Ramos (cell line): ENCODE data around the gene DNAH2.

ENCODE experiments used
- in situ Hi-C: fragments of 300-500 bp; cut with MboI; formaldehyde crosslinking; loops from one replicate; pipeline ENCODE4 v1.14.3; 2022; ENCODE audit warnings: low sequenced_read_pairs; ENCODE audit not compliant: unreplicated experiment

DNAH2 gene

GRCh38 chr17:7703584-7704479 is 13.7 kb upstream of the DNAH2 start:
- in situ Hi-C loops, result no loop called here

GRCh38 chr17:7704601-7705268 is 12.8 kb upstream of the DNAH2 start, which contains the start of gene EFNB3:
Gene EFNB3 (plus strand): TSS chr17:7705202. CDS start chr17:7705599, 397 bp downstream.
- in situ Hi-C loops, result no loop called here

DNA sequence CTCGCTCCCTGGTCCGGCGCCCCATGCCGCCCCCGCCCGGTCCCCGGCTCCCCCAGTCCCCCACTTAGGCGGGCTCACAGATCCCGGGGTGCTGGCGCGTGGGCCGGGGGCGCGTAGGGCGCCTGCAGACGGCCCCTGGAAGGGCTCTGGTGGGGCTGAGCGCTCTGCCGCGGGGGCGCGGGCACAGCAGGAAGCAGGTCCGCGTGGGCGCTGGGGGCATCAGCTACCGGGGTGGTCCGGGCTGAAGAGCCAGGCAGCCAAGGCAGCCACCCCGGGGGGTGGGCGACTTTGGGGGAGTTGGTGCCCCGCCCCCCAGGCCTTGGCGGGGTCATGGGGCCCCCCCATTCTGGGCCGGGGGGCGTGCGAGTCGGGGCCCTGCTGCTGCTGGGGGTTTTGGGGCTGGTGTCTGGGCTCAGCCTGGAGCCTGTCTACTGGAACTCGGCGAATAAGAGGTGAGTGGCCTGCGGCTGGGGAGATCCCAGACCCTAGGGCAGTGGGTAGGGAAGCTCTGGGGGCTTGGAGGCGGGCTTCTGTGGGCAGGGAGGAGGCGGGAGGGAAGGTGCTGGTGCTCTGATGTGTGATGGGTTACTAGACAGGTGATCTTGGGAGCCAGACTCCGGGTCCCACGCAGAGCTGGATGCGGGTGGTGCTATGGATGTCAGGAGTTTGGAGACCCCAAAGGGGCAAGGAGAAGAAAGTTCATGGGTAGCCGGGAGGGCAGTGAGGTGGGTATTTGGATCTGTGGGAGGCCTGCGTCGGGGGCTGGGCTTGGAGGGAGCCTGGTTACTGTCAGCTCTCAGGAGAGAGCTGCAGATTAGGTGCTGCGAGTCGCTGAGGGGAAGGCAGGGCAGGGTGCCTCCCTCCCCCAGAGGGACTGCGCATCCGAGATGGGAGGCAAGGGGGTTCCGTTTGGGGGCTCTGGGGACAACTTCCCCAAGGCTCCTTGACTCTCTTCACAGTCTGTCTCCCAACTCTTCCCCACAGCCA is 12.0 kb upstream of the DNAH2 start:
- in situ Hi-C loops, result no loop called here

GRCh38 chr17:7706631-7707354 is 10.8 kb upstream of the DNAH2 start:
- in situ Hi-C loops, result no loop called here

DNA sequence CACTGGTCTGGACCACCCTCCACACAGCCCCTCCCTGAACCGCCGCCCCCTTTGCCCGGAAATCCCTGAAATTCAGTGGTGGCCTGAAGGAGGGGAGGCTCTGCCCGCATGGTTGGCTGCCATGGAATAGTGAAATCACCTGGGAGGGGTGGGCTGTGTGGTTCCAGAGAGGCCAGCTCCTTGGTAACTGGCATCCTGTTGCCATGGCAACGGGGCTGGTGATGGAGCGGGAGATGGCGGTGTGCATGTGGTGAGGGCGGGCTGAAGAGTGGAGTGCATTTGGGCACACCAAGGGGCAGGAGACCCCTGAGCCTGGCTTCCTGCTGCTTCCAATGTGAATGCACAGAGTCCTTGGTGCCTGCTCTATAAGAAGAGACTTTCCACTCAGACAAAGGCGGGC is 10.1 kb upstream of the DNAH2 start:
- in situ Hi-C loops, result no loop called here

DNA sequence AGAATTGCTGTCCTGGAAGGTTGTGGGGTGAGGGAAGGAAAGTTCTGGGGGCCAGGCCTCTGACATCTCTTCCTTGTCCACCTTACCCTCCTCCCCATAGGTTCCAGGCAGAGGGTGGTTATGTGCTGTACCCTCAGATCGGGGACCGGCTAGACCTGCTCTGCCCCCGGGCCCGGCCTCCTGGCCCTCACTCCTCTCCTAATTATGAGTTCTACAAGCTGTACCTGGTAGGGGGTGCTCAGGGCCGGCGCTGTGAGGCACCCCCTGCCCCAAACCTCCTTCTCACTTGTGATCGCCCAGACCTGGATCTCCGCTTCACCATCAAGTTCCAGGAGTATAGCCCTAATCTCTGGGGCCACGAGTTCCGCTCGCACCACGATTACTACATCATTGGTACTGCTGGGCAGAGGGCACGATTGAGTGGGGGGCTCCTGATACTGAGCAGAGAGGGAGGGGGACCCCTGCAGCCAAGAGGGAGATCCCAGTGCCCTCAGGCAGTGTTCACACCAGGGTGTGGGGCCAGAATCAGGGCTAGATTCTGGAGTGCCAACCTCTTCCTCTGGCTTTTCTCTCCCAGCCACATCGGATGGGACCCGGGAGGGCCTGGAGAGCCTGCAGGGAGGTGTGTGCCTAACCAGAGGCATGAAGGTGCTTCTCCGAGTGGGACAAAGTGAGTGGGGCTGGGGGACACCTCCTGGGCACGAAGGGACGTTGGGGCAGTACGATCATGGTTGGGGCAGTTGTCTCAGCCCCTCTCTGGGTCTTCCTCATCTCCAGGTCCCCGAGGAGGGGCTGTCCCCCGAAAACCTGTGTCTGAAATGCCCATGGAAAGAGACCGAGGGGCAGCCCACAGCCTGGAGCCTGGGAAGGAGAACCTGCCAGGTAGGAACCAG is 9.4 kb upstream of the DNAH2 start:
- in situ Hi-C loops, result no loop called here

GRCh38 chr17:7709031-7709430 is 8.5 kb upstream of the DNAH2 start:
- in situ Hi-C loops, result no loop called here

GRCh38 chr17:7710301-7710700 is 7.2 kb upstream of the DNAH2 start:
- in situ Hi-C loops, result no loop called here

DNA sequence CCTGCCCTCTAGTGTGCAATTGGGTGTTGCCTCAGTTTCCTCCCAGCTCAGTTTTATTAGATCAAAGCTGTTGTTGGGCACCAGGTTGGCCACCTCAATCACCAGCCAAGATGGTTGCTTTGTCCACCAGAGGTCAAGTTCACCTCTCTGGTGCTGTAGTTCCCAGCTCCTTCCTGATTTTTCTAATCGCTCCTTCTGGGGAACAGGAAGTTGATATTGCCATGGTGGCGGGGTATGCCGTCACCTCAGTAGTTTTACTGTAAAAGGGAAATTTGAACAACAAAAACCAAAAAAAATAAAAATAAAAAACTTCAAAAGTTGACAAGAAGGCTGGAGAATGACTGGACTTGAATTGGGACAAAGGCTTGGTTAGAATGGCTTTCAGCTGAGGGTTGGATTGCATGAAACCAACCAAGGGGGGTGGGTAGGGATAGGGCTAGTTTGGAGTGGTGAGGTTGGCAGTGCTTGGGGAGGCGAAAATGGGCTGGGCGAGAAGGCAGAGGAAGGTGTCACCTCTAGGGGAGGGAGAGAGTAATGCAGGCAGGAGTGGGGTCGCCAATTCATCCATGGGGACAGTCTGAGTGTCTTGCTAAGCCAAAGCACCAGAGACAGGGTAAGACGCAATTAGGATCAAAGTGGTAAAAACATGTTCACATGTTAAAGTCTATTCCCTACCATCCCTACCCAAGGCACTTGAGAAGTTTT is 6.3 kb upstream of the DNAH2 start:
- in situ Hi-C loops, result no loop called here

- in situ Hi-C loops, result no loop called here
These were observed 5.3 kb upstream of the DNAH2 start for GRCh38 chr17:7712111-7712771.

DNA sequence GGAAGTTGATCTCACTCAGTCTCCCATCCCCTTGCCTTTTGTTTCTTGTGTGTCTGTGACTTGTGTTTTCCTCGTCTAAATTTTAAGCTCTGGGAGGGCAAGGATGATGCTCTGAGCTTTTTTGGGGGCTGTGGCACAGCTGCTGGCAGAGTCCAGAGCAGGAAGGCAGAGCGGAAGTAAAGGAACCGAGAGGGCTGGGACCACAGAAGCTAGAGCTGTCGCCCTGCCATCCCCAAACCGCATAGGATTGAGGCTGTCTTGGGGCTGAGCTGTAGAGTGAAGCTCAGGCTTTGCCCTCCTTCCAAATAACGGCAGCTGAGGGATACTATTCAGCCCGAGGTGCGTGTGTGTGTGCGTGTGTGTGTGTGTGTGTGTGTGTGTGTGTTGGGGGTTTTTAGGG is 3.8 kb upstream of the DNAH2 start:
- in situ Hi-C loops, result no loop called here

- in situ Hi-C loops, result no loop called here
These were observed 2.6 kb upstream of the DNAH2 start for GRCh38 chr17:7714721-7715594.

DNA sequence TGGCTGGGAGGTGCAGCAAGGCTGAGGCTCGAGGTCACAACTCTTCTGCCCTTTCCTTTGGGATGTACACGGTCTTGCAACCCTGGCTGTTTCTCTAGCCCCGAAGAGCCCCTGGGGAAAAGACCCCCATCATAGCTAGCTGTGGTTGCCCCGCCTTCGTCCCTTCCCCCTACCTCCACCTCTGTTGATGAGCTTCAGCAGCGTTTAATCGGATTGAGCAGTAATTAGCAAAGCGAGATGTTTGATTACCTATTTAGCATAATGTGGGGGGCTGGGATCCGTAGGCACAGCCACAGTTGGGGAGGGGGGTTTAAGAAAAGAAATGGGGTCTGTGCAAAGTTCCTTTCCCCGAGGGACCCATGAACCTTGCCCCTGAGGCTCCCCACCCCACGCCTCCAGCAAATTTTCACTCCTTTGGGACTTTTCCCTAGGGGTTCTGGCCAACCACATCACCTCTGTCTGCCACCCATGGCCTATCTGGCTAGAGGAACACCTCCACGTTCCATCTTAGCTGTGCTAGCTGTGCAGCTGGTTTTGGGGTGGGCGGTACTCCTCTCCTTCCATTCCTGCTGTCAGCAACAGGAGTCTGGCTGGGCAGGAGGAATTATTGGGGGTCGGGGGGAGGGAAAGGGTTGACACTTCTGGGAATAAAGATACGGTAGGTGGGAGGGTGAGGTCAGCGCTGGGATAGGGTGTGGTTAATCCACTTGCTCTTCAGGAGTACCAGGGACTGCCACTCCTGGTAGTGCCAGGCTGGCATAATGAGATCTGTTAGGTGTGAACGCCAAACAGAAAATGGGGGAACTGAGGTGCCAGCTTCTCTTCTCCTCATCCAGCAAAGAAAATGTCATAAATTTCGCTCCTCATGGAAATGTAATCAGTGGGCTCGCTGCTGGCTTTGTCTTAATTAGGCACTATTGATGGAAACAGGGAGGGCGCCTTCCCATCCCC is 1.3 kb upstream of the DNAH2 start:
- in situ Hi-C loops, result no loop called here

GRCh38 chr17:7717756-7718350 is 309 bp downstream of the DNAH2 start:
- in situ Hi-C loops, result no loop called here

DNA sequence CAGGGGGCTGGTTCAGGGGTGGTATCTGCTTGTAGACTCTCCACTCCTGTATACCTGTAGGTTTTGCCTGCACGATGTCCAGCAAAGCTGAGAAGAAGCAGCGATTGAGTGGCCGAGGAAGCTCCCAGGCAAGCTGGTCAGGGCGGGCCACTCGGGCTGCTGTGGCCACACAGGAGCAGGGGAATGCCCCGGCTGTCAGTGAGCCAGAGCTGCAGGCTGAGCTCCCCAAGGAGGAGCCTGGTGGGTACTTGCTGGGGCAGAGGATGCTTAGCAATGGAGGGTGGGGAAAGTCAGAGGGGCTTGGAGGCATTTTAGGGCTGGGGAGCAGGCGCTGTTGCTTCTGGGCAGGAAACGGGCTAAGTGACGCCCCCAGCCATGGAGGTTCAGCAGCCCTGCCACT is 2.1 kb downstream of the DNAH2 start:
- in situ Hi-C loops, result no loop called here
